NCI-H748 (cell line): ENCODE data around the gene F11.
"Not testable (repeated sequence)": the region's sequence is repeated elsewhere in the genome, so short reads cannot be mapped to it uniquely, and the experiment has no call there.

Experiments
- DNase-seq: peaks from one replicate; lab custom pipeline; 2025; ENCODE audit not compliant: unreplicated experiment; lab: John Stamatoyannopoulos, UW

The F11 gene

DNA sequence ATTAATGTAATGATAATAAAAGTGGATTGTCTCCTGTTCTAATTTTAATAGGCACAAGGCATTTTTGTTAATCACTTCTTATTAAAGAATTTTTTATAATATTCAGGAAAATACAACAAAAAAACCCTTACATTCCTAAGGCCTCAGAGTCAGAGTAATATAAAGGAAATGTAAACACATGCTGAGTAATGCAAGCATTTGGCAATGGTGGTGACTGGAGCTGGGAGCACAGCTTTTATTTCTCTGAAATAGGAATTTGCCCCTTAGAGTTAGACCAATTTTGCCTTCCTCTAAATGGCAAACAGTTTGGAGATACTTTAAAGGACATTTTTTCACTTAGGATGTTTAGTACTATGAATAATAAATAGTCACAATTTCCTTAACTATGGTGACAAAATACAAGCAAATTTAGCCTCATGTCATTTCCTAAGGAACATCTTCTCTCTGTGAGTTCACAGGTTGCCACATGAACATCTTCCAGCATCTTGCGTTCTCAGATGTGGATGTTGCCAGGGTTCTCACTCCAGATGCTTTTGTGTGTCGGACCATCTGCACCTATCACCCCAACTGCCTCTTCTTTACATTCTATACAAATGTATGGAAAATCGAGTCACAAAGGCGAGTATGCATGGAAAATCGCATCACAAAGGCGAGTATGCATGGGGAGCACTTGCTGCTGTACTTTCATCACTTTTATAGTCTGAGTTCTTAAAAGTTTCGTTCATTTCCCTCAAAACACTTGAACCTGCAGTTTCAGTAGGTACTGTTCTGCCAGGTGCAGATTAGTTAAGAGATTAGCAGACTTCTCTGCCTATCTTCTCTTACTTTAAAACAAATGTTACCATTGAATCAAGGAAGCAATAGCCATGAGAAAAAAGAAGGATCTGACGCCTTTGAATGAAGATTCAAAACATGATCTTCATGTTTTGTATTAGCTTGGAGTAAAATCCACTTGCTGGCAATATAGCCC, 15.9 kb upstream of the F11 start:
- no peak for DNase-seq

DNA sequence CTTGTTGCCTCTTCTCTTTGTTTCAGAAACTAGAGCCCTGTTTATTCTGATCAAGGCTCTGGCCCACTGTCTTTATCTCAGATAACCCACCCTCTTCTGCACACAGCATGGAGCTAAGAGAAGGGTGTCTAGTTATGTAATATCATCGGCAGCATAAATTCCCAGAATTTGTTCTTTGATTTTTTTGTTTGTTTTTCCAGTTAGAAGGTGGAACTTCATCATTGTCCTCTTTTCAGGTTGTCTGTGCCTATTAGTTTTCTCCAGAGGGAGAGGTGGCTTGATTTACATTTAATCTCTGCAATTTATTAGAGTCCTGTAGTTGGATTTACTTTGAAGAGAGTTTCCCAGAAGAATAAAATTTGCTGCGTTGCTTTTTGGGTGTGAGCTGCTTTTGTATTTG, 15.2 kb upstream of the F11 start:
- DNase-seq = no peak

DNA sequence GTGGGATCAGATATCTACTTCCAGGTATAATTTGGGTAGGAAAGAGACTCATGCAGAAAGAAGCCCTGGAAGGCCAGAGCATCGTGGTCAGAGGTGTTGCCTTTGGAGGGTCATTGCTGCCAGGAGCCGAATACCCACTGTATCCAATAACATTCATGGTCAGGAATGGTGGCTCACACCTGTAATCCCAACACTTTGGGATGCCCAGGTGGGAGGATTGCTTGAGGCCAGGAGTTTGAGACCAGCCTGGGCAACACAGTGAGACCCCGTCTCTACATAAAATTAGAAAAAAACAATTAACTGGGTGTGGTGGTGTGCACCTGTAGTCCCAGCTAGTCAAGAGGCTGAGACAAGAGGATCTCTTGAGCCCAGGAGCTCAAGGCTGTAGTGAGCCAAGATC, 10.9 kb upstream of the F11 start:
- no peak for DNase-seq

DNA sequence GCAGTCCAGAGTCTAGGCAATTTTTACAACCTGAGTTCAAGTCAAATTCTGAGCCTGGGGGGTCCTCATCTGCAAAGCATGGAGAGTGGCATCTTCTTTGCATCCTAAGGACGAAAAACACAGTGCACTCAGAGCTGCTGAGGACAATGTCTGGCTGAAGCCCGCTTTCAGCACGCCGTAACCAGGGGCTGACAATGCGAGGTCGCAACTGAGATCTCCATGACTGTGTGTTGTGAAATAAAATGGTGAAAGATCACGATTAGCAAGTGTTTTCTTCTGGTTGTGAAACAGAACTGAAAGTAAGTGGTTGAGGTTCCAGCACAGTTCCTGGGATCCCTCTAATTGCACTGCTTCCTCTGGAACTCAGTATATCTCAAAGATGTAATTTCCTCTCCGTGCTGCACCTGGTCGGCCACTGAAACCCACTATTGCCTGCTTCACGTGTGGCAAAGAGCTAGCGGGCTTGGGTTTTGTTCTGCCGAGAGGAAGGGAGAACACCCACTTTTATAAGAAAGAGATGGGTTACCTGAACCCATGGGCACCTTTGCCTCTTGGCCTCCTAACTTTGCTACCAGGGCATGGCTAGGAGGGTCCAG, 7.7 kb upstream of the F11 start:
- DNase-seq = no peak

DNA sequence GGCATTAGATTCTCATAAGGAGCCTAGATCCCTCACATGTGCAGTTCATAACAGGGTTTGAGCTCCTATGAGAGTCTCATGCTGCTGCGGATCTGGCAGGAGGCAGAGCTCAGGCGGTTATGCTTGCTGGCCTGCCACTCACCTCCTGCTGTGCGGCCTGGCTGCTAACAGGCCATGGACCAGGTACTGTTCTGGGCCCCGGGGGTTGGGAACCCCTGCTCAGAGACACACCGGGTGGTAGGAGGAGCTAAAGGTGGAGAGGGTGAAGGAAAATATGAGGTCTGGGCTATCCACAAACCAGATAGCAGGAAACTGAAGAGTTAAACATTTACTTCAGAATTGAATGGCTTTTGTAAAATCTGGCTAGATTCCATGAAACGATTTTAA, 5.9 kb upstream of the F11 start:
- no peak for DNase-seq

DNA sequence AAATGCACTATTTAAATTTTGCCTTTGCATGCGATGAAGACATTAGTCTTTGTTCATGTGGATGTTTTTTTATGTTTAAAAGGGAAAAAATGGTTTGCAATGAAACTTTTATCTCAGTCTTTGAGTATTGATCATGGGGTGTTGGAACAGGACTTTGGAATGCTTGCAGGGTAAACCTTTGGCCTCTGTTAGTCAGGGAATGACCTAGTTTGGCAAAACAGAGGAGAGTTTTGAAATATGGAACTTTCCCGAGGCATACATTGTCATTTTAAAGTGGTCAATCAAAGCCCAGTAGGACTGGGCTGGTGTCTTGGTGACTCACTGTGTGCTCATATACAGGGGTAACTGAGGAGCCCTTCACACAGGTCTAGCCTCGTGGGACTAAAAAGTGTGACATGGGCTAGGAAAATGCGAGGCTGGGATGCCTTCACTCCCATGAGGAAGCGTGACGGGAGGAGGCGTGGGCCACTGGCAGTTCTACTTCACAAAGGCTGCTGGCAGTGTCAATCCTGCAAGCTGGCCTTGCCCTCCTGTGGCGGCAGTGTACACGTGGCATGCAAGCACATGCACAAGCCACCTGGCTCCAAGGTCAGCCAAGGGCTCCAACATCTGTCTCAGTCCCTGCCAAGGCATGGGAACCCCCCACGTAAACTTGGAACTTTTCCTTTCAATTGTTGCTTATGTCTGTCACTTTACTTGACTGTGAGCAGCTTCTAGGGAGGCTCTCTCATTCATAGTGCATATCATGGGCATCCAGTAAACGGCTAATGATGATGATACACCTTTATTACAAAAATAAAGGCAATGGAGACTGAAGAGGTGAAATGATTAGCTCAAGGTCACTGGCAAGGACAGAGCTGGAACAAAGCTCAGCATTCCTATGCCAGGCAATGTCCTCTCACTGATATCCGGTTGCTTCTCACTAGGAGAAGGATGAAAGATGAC, 5.2 kb upstream of the F11 start:
- DNase-seq = no peak

DNA sequence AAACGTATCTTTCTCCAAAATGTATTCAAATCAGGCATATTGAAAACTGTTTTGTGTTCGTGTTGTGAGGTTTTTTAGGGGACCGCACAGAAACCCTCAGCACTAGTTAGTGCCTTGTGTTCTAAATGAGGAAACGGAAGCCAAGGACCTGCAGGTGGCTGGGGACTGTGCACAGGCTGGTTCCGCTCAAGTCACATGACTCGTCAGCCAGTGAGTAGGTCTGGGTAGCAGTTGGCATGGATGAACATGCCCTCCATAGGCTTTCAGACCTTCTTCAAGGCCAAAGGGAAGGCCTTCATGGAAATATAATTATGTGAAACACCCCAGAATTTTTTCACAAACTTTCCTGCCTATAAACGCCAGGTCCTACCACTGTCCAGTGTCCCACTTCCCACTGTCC, 1.3 kb upstream of the F11 start:
- DNase-seq = no peak

DNA sequence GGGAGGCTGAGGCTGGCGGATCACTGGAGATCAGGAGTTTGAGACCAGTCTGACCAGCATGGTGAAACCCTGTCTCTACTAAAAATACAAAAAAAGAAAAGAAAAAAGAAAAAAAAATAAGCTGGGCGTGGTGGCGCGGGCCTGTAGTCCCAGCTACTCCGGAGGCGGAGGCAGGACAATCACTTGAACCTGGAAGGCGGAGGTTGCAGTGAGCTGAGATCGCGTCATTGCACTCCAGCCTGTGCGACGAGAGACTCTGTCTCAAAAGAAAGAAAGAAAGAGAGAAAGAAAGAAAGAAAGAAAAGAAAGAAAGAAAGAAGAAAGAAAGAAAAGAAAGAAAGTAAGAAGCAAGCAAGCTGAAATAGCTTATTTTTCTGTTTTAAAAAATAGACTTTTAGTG, 739 bp upstream of the F11 start:
- DNase-seq = not testable (repeated sequence)

DNA sequence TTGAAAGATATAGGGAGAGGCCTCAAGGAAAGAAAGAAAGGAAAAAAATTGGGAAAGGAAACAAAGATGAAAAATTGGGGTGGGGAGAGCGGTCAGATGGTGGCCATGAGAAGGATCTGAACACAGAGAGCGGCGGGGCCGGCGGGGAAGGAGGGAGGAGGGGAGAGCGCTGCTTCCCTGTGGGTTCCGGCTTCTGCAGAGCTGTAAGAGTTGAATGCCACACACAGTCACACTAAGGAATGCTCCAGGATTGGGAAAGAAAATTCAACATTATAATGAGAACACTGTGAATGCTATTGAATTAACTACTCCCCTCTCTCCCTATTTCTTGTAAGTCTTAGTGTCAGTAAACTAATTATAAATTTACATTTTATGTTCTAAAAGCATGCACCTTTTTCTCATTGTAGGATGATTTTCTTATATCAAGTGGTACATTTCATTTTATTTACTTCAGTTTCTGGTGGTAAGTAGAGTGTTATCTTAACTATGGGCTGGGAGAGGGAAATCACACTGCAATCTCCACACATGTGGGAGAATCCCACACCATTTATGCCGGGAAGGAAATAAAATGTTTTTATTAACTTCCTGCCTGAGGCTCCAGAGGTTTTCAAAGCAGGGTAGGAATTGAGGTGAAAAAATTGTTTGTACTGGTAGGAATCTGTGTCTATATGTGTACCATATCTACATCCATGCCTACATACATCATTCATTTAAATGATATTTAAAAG, 904 bp downstream of the F11 start:
- DNase-seq = no peak

DNA sequence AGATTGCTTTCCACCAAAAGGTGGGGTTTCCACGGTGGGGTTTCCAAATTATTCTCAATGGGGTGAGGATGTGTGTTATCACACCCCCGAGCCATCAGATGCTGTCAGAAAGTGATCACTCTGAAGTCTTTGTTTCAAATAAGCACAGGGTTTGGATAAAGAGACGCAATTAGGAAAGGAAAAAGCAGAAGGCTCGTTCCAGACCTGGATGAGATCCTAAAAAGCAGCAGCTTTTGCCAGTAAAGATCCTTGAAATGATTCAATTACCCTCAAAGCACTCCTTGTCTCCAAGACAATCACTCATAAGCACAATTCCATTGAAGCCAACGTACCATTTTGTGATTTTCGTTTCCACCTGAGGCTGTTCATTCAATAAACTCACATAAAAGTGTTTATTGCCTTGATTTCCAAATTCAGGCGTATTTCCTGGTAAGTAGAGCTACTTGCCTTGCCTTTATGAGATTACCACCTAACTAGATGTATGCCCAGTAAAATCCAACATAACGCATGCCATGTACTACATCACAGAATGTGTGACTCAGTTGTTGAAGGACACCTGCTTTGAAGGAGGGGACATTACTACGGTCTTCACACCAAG, 5.2 kb downstream of the F11 start:
- DNase-seq = no peak

DNA sequence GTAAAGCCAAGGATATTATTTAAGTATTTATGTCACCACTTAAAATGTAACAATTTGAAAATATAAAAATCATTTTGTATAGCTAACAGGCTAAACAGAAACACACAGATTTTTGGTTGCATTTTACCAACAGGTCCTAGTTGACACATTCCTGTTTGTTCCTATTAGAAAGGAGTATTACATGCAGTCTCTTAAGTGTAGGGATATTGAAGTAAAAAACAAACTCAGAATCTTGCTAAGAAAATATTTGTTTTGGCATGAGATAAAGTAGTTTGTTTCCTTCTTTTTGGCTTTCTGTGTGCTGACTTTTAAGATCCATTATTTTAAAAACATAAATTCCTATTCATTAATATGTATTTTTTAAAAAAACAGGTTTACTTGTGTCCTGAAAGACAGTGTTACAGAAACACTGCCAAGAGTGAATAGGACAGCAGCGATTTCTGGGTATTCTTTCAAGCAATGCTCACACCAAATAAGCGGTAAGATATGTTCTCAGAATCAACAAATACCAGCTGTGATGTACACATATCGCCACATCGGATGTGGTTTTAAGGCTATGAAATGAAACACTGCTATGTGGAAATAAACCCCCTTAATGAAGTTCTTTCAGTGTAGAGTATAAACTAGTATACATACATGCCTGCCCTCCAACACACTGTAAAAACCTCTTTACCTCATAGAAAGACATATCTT, 6.9 kb downstream of the F11 start:
- no peak for DNase-seq

DNA sequence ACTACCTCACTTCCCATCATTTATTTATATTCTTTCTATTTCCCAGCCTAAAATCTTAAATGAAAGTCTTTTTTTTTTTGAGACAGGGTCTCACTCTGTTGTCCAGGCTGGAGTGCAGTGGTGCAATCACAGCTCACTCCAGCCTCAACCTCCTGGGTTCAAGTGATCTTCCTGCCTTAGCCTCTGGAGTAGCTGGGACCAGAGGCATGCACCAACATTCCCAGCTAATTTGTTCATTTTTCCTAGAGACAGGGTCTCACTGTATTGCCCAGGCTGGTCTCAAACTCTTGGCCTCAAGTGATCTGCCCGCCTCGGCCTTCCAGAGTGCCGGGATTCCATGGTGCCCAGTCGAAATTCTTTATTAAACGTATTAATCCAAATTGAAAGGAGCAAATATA, 7.4 kb downstream of the F11 start:
- DNase-seq = not testable (repeated sequence)

DNA sequence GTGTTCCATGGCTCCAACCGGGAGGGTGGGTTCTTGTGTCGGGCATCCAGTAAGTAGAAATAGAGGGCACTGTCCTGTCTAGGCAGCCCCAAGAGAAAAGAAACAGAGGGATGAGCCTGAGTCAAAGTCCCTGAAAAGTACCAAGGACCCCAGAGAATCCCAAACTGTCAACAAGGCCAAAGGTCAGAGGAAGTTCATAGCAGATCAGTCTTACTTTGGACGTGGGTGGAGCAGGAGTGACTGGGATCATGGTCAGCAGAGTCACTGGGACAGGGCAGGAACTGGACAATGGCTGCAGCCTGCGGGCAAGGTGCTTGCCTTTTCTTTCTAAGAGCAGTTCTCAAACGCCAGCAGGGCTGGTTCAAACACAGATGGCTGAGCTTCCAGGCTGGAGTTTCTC, 17.3 kb downstream of the F11 start:
- DNase-seq = no peak

DNA sequence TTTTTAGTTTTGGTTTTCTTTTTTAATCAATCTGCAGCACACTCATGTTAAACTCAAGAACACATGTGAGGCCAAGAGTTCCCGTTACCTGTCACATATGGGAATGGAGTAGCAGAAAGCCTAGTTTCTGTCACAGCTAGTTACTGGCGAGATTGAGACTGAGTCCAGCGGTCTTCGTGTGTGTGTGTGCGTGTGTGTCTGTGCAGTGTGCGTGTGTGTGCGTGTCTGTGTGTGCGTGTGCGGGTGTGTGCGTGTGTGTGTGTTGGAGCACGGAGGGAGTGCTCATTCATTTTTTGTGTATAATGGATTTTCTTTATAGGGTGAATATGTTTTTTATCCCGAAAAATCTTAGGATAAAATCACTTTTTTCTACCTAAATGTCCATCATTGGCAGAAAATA, 19.2 kb downstream of the F11 start:
- no peak for DNase-seq

DNA sequence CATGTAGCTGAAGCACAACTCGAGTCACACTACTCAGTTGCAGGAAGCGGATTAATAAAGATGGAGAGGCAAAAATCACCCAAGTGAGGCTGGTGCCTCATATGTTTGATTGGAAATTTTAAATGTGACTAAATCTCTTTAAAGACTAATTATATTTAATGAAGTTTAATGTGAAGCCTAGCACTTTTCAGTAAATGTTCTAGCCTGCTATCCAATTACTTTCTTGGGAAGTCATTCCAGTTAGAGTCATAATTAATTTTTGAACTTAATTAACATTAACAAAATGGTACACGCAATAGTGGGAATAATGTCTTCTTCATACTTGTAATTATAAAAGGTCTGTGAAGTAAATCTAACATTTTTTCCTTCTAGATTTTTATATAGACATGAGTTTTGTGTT, 20.6 kb downstream of the F11 start:
- DNase-seq = no peak

DNA sequence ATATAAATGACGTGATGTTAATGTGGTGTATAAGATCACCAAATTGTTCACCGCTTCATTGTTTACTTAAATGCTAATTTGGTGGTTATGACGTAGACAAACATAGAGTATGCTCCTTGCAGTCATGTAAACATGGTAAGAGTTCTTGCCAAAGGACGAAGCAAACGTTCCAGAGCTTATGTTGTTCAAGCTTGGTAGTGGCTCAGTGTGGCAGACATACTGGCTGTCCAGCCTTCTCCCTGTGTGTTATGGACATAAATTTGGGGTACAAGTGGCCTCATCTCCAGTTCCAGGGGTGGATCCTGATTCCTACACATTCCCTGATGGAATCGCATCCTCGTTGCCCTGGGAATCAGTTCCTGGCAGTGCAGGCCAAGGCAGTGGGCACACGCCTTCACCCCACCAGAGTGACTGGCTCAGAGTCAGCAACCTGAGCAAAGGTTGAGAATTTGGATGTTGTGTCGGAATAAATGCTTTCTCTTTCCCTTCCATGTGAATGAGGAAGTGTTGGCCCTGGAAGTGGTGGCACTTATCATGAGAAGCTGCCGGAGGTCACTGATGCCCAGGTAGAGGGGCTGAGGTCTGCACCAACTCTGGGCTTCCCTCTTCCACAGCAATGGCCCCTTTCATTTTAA, 25.4 kb downstream of the F11 start:
- no peak for DNase-seq

DNA sequence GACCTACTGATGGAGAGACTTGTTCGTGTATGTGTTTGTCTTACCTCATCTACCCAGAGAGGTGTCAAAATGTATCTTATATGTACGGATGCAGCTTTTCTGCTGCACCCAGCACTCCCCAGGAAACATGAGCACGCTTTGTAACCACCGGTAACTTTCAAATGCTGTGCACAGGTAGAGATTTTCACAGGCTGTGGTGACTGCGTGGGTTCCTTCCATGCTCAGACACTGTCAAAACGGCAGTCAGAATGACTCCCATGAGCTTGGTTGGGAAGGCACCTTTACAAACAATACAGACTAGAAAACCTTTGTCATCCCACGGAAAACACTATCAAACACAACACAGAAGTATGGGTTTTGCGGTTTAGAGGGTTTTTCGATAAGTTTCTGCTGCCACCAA, 28.2 kb downstream of the F11 start:
- no peak for DNase-seq

DNA sequence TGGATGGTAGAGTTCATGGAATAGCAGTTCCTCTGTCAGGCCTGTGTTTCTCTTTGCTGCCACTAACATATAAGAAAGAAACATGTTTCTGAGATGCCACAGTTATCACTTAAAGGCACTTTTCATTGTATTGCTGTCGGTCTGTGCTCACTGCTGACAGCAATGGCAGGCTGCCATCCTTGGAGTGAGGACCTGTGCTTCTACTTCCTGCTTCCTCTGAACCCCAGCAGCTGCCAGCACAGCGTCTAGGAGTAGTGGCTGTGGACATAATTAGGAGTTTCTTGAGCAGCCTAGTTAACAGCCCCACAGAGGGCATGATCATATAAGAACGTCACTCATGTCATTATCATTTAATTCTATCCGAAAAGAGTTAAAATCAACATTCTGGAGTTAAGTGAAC, 30.5 kb downstream of the F11 start:
- DNase-seq = no peak

DNA sequence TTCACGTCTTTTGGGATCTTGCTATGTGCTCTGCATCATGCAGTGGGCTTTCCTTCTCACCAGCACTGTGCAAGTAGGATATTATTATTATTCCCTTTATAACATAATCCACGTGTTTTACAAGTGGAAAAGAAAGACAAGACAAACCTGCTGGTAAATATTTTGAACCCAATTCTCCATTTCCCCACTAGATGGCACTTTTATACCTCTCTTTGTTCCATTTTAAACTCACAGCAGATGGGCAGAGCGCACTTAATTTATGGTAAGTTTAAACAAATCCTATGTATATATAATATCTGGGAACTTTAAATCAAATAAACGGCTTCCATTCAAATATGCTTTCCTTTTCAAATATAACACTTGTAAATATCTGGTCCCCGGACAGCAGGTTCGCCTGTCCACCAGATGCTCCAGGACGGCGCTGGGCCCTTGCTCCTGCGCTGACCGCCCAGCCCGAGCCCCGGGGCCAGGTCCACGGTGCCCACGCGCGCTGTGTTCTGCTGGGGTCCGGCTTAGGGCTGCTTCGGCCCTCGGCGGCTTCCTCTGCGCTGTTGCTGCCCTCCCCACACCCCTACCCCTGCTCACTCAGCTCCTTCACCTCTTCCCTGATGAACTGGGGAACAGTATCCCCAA, 31.1 kb downstream of the F11 start:
- DNase-seq = peak; percentile 45
